Kasumi-1 (cell line): ENCODE measurements around the gene RFFL.

Experiments
- DNase-seq, 2 experiments: peaks; one replicate each; lab custom pipeline; 2025; lab: John Stamatoyannopoulos, UW

Gene RFFL

GRCh38 chr17:35081638-35082037 lies 18.1 kb upstream of the RFFL start:
- DNase-seq = no peak

DNA sequence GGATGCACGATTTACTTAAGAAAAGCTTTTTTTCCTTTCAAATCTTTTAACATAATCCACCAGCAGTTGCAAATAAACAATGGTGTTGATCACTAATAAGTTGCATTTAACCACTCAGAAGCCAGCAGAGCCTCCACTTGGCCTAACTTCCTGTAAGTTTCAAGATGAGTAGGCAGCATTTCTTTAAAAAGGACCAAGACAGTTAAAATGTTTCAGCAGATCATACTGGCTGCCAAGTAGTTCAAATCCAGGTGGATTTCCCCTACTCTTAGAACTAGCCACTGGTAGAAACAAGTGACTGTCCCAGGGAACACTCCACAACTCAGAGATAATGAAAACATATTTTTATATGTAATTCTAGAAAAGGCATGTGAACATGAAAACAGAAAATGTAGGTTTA lies 17.0 kb upstream of the RFFL start:
- DNase-seq = peak; percentile 9 to 22

GRCh38 chr17:35079547-35080423 lies 16.3 kb upstream of the RFFL start:
- no peak for DNase-seq

GRCh38 chr17:35076874-35077273 lies 13.4 kb upstream of the RFFL start:
- DNase-seq = no peak

GRCh38 chr17:35074711-35075707 lies 11.5 kb upstream of the RFFL start:
- no peak for DNase-seq

GRCh38 chr17:35073991-35074627 lies 10.6 kb upstream of the RFFL start:
- no peak for DNase-seq

DNA sequence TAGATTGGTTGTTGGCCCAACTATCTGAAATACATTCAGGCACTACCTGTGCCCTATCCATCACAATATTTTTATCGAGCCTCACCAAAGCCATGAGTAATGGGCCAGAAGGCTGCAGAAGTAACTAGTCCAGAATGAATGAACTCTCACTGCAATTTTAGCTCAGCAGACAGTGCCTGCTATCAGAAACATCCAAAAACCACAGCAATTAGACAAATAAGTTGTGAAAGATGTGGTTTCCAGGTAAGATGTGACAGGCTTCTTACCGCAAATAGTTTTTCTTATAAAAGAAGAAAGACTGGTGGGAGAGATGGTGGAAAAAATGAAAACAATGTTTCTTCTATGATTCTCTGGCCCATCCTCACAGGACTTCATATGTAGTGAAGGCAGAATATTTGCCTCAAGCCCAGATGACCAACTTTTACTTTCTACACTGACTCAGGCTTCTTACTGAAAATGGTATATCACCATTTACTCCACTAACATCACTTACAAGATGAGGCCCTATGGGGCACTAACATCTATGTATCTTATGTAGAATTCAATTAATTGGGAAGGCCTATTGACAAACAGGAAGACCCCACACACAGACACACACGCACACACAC lies 9.8 kb upstream of the RFFL start:
- DNase-seq = no peak

GRCh38 chr17:35069311-35069710 lies 5.8 kb upstream of the RFFL start:
- DNase-seq = no peak

GRCh38 chr17:35068249-35068648 lies 4.7 kb upstream of the RFFL start:
- no peak for DNase-seq

DNA sequence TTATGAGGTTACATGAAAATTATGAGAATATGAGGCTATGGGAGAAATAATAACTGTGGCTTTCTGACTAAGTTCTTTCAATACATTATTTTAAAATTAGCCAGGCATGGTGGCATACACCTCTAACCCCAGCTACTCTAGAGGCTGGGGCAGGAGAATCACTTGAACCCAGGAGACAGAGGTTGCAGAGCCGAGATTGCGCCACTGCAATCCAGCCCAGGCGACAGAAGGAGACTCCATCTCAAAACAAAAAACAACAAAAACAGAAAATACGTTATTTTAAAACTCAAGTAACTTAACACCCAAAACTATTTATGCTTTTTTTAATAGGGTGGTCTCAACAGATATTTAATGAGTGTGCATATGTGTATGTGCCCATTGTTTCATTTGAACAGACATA lies 2.4 kb upstream of the RFFL start:
- DNase-seq = no peak

- DNase-seq = no peak
Measured at GRCh38 chr17:35064516-35065215, 1.2 kb upstream of the RFFL start.

GRCh38 chr17:35062308-35062707 lies 1.2 kb downstream of the RFFL start:
- no peak for DNase-seq

DNA sequence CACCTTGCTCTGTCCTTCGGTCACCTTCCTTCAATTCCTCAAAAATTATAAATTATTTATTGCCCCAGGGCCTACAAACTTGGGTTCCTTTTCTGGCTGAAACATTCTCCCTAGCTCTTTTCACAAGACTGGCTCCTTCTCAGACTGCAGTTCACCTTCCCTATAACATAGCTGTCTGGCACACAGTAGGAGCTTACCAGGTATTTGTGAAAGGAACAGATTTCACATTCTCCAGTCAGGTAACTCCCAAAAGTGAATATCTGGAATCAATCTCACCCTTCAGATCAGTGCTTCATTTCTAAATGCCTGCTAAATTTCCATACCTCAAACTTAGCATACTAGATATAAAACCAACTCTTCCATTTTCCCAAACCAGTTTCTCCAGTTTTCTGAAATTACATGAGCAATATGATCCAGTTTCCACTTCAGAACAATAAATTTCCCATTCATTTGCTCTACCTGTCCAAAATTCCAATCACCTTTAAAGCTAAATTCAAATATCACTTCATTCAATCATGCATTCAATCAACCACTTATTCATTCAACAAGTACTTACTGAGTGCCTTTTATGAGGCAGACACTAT lies 6.1 kb downstream of the RFFL start:
- DNase-seq = no peak

DNA sequence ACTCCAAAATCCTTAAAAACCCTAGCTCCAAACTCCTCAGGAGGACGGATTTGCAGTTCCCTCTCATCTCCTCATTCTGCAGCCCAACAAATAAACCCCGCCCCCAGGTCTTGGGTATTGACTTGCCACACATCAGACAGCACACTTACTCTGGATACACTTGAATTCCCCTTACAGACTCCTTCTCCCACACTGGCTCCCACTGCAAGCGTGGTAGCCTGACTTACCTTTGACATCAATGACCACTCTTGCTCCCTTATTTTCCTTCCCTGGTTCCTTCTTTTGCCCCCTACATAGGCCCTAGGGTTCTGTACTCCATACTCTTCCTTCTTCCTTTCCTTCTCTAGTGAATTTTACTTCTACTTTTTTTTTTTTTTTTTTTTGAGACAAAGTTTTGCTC lies 7.5 kb downstream of the RFFL start:
- DNase-seq = peak in 1 of 2 experiments; percentile 3

DNA sequence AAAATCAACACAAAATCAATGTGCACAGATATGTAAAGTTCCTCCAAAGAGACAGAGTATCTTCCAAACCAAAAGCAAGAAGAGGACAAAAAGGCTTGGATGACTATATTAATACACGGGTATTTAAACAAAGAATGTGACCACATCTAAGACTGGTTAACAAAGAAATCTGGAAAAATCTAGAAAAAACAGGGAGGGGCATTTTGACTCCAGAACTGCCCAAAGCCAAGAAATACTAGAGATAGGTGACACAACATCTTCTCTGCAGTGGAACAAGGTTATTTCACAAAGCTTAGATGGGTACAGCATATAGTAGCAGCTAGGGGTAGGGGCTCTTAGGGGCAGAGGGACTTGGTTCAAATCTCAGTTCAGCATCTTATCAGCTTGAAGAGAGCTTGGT lies 10.3 kb downstream of the RFFL start:
- DNase-seq = no peak

DNA sequence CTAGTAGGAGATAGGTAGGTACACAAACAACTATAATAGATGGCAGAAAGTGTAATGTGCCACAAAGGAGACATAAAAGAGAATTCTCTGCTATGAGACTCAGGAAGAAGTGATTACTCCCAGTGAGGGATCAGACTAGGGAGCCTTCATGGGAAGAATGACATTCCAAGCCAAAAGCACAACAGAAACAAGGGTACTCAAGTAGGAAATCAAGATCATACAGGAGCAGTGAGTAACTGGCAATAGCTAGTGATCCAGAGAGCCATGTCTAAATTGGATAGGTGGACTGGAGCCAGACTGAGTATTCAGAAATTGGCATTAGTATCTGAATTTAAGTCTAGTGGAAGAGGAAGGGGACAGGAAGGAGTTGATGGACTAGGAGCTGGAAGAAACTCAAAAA lies 10.7 kb downstream of the RFFL start:
- DNase-seq = no peak

DNA sequence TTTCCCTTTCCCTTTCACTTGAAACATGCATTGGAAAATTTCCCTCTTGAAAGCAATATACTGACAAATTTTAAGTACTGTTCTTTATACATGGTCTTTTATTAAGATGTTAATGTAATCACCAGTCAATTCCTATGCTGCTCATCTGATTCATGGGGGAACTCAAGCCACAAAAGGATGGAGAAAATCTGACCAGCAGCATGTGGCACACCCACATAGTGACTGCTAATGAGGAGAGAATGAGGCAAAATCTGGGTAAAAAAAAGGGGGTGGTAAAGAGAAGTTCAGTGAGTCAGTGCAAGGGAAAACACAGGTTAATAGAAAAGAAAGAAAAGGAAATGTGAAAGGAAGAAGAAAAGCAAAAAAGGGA lies 11.3 kb downstream of the RFFL start:
- no peak for DNase-seq

DNA sequence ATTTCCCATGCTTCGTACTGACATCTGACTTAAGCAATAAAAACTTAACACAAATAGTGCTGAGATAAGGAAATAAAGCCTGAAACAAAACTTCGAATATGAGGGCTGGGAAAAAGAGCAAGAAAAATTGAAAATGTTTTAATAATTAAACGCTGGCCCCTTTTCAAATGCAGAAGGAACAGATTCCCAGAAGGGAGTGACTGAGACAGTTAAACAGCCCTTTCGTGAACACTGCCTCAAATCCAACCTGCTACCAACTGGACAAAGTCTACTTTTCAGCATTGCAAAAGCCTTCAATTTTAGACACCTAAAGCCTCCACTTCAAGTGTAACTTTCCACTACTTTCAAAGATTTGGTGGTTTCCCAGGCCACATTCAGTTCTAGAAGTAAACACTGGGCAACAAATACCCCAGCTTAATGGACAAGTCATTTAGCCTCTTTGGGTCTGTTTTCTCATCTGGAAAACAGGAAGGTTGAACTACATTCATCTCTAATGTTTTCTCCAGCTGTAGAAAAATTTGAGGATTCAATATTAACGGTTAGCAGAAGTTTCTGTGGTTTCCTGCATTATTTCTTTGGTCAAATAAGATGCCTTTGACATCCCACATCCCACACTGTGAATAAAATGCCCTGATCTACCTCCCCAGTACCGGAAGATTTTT lies 11.8 kb downstream of the RFFL start:
- DNase-seq = peak; percentile 25 to 33

DNA sequence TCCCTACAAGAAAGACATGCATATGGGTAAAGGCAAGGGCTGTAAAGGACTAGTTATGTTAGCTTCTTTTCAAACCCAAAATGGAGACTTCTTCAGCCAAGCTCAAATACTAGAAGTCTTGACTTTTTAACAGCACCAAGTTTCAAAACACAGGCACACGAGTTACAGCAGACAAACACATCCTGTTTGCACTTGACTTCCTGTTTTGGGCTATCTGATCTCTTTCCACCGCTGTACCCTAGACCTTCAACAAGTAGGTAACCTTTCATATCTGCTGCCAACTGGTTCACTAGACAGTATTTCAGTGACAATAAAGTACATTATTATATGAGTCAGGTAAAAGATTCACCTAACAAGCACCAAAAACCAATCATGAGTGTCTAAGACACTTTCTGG lies 12.3 kb downstream of the RFFL start:
- peak; percentile 72 to 88 for DNase-seq

DNA sequence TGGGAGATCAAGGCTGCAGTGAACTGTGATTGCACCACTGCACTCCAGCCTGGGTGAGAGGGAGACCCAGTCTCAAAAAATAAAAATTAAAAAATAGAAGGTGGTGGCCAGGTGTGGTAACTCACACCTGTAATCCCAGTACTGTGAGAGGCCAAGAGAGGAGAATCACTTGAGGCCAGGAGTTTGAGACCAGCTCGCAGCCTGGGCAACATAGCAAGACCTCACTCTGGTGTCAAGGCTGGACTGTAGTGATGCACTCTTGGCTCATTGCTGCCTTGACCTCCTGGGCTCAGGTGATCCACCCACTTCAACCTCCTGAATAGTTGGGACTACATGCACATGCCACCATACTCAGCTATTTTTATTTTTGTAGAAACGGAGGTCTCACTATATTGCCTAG lies 13.3 kb downstream of the RFFL start:
- DNase-seq = no peak
